Motor neuron (in vitro differentiated cells): ENCODE results near the gene NCF4. TPM values are rescaled to one million over a fixed set of nuclear protein-coding genes. Genes with fewer than 3 reads are reported as not detected.

Source experiments
- ATAC-seq, 8 experiments: fragments of 200-7000 bp; cut with Tn5 transposase; replicated peaks in 6 of 8; 2 replicates each; pipeline ENCODE4 v1.8.0; 2021; ENCODE audit warnings: mild to moderate bottlenecking in 8 of 8, moderate library complexity in 8 of 8
- H3K27ac ChIP-seq, 2 donors: fragments of 250-450 bp; sonication (Bioruptor Pico); 2 replicates each; pipeline ENCODE4 v1.9.0; 2021; ENCODE audit warnings: antibody characterized with exemption in 2 of 2, mild to moderate bottlenecking in 2 of 2, moderate library complexity in 1 of 2
- H3K4me1 ChIP-seq, 2 donors: fragments of 250-450 bp; sonication (Bioruptor Pico); replicated peaks in 1 of 2; 2 replicates each; pipeline ENCODE4 v1.6.1; 2021; ENCODE audit warnings: antibody characterized with exemption in 2 of 2, mild to moderate bottlenecking in 2 of 2, moderate library complexity in 1 of 2
- H3K4me3 ChIP-seq, 5 donors: fragments of 250-450 bp; sonication (Bioruptor Pico); 2 replicates each; pipeline ENCODE4 v1.9.0; 2021; ENCODE audit warnings: antibody characterized with exemption in 5 of 5, mild to moderate bottlenecking in 5 of 5, moderate library complexity in 4 of 5
- WGBS, 10 experiments: fragments of 450-650 bp; shearing (Covaris generic); methylation state at CpG; one replicate each; pipeline ENCODE4 v1.0.0; 2022; 5-methylcytosine and 5-hydroxymethylcytosine counted together
- in situ Hi-C, 9 experiments: fragments of 400-800 bp; cut with MboI; loops; one replicate each; pipeline ENCODE4 v1.15.0; 2021; ENCODE audit warnings: low sequenced_read_pairs in 9 of 9, low pct_unique_long_range_greater_than_20kb in 2 of 9; ENCODE audit not compliant: unreplicated experiment in 9 of 9
- total RNA-seq, 8 experiments: library from RNA; unstranded; fragments of 300-600 nt; gene quantifications; 2 replicates each; pipeline versions ENCODE4 v1.2.3 to v1.2.4, GENCODE V29; 2022

Gene NCF4
- total RNA-seq, 8 experiments from 2014 or later, result 0.05 to 0.81 (median 0.21) TPM; not detected in 5

DNA sequence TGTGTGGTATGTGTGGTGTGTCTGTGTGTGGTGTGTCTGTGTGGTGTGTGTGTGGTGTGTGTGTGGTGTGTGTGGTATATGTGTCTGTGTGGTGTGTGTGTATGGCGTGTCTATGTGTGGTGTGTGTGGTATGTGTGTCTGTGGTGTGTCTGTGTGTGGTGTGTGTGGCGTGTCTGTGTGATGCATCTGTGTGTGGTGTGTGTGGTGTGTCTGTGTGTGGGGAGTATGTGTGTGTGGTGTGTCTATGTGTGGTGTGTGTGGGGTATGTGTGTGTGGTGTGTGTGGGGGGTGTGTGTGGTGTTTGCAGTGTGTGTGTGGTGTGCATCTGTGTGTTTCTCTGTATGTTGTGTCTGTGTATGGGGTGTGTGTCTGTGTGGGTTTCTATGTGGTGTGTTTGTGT, 36.2 kb upstream of the NCF4 start:
- WGBS, 10 experiments, result 33 to 83% (median 80%) methylated on average over 1 of the region's 2 CpGs; no CpG with 5 or more reads in 7 of the 10 experiments
- no peaks in the 10 kb centered on the region for H3K4me1 ChIP-seq
- in situ Hi-C loops, result no loop called here
- no peak for ATAC-seq
- H3K27ac ChIP-seq, result no peak overlapping the region
- H3K4me3 ChIP-seq, result no peak overlapping the region

DNA sequence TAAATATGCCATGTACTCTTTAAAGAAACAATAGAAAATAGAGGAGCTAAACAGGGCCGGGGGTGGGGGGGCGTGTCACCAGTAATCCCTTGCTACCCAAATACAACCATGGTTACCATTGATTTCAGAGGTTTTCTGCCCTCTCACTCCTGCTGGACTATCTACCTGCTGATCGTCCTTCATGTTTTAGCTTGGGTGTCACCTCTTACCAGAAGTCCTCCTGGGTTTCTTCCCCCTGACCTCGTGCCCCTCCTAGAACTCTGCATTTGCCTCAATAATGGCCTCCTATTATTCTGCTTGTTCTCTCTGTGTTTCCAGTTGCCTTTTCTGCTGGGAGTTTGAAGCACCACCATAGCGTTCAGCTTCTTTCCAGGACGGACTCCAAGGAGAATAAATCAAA, 34.5 kb upstream of the NCF4 start:
- no peak for ATAC-seq
- in situ Hi-C loops, result no loop called here
- no peak overlapping the region for H3K27ac ChIP-seq
- 0 to 88% (median 74%) methylated on average over 1 to 5 of the region's 6 CpGs; no CpG with 5 or more reads in 1 of the 10 experiments for WGBS, 10 experiments
- H3K4me1 ChIP-seq, result no peaks in the 10 kb centered on the region
- H3K4me3 ChIP-seq, result no peak overlapping the region

DNA sequence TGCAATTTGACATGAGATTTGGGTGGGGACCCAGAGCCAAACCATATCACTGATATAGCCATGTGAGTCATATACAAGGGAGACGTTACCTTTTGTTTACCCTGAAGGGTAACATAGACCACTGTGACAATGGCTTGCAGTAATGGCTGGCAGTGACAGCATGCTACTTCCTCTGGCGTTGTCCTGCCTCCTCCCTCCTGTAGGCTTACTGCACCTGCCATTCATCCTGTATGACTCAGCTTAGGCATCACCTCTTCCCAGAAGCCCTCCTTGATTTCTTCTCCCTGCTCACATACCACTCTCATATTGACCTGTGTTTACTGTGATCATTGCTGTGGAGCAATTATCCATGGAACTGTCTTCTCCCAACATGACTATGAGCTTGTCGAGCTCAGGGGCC, 32.0 kb upstream of the NCF4 start:
- ATAC-seq, result no peak
- Histone ChIP-seq H3K4me1 (no peaks in the 10 kb centered on the region), H3K4me3 (no peak overlapping the region), H3K27ac (no peak overlapping the region)
- in situ Hi-C loops, result no loop called here
- WGBS, 10 experiments, result 21 to 80% (median 55%) methylated on average over 1 to 2 of the region's 3 CpGs; no CpG with 5 or more reads in 3 of the 10 experiments

DNA sequence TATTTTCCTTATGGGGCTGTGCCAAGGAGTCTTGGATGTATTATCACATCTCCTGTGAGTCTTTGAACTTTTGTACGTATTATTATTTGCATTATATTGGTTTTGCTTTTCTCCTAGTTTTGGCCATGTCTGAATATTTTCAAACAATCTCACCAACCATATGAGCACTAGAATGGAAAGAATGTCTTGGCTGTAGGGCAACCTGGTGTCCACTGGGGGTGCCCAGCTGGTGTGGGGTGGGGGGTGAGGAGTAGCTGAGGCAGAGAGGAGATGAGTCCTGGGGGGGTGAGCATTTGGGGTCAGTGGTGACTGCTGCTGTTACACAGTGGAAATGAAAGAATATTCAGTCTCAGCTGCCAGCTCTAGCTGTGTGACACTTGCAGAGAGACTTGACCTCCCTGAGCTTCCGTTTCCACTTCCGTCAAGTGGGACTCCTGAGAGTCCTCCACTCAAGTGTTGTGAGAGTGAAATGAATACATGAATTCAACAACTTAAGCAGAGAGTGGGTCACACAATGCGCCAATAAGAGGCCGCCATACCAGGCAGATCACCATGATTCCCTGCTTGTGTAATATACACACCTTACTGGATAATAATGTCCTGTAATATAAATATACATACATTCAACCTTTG, 31.3 kb upstream of the NCF4 start:
- WGBS, 10 experiments, result 43 to 100% (median 86%) methylated on average over 1 to 3 of the region's 5 CpGs; no CpG with 5 or more reads in 2 of the 10 experiments
- no peak overlapping the region for H3K27ac ChIP-seq
- no peak for ATAC-seq
- H3K4me1 ChIP-seq, result no peaks in the 10 kb centered on the region
- H3K4me3 ChIP-seq, result no peak overlapping the region
- in situ Hi-C loops, result no loop called here

DNA sequence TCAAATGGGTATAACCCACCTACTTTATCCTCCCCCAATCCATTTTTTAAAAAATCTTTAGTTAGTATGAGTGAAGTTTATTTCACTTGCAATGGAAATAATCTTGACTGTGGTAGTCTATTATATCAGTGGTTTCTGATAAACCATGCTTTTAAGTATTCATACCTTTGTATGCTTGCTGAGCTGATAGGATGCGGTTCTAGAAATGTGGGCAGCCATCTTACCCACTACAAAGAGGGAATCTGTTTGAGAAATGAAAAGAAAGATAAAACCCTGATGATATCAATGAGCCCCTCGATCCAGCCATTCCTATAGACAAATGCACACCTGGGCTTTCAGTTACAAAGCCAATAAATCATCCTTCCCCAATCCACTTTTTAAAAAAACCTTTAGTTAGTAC, 30.2 kb upstream of the NCF4 start:
- ATAC-seq, result no peak
- no peaks in the 10 kb centered on the region for H3K4me1 ChIP-seq
- 0 to 88% (median 57%) methylated on average over 1 to 2 of the region's 2 CpGs; no CpG with 5 or more reads in 1 of the 10 experiments for WGBS, 10 experiments
- no peak overlapping the region for H3K4me3 ChIP-seq
- in situ Hi-C loops, result no loop called here
- H3K27ac ChIP-seq, result no peak overlapping the region

DNA sequence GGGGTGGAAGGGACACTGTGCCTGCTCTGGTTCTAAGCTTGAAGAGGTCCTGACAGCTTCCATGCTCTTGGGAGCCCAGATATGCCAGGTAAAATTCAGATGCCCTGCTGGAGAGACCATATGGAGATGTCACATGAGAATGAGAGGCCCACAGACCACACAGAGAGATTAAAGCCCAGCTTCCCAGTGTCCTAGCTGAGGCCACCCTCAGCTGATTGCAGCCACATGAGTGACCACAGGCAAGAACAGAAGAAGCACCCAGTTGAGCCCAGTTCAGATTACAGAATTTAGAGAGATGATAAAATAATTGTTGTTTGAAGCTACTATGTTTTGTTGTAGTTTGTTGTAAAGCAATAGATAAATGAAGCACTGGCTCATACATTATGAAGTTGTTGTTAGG, 29.6 kb upstream of the NCF4 start:
- no peak overlapping the region for H3K27ac ChIP-seq
- H3K4me1 ChIP-seq, result no peaks in the 10 kb centered on the region
- in situ Hi-C loops, result no loop called here
- ATAC-seq, result no peak
- H3K4me3 ChIP-seq, result no peak overlapping the region

DNA sequence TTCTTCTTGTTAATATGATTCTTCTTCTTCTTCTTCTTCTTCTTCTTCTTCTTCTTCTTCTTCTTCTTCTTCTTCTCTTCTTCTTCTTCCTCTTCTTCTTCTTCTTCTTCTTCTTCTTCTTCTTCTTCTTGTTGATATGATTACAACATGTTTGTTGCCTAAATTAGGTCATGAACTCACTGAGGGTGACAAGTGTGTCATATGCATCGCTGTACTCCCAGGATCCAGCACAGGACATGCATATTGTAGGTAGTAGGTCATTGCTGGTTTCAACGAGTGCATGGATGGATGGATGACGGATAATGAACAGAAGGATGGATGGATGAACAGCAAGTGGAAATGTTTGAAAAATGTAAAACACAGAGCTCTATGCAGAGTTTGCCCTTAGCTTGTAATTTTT, 29.1 kb upstream of the NCF4 start:
- no peak for ATAC-seq
- no peak overlapping the region for H3K4me3 ChIP-seq
- no peaks in the 10 kb centered on the region for H3K4me1 ChIP-seq
- in situ Hi-C loops, result no loop called here
- no peak overlapping the region for H3K27ac ChIP-seq
- 11 to 100% (median 79%) methylated on average over 1 to 3 of the region's 3 CpGs; no CpG with 5 or more reads in 1 of the 10 experiments for WGBS, 10 experiments

DNA sequence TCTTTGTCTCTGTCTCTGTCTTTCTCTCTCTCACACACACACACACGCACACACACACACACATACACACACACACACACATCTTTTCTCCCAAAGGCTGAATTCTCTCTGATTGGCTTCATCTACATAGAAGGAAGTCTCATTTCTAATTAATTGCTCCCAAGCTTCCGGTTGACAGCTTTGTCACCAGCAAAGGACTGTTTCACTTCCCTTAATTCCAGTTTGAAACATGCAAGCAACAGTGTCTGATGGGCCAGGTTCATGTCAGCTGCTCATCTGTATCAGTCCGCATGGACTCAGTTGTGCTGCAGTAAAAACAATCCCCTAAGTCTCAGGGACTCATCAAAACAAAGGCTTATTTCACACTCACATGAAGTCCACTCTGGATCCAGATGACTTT, 27.7 kb upstream of the NCF4 start:
- Histone ChIP-seq H3K27ac (no peak overlapping the region), H3K4me1 (no peaks in the 10 kb centered on the region), H3K4me3 (no peak overlapping the region)
- no peak for ATAC-seq
- in situ Hi-C loops, result no loop called here
- 39 to 100% (median 80%) methylated on average over 1 to 3 of the region's 3 CpGs; no CpG with 5 or more reads in 3 of the 10 experiments for WGBS, 10 experiments

DNA sequence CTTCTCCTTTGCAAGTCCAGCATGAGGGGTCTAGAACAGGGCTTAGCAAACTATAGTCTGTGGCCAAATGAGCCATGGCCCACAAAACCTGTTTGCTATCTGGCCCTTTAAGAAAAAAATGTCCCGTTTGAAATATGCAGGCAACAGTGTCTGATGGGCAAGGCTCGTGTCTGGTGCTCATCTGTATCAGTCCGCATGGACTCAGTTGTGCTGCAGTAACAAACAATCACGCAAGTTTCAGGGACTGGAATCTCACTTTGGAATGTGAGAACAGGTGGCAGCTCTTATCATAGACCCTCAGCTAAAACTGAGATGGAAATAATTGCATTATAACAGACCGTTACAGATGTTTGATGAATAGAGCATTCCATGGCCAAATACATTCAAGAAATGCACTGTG, 24.9 kb upstream of the NCF4 start:
- in situ Hi-C loops, result no loop called here
- Histone ChIP-seq H3K27ac (no peak overlapping the region), H3K4me3 (no peak overlapping the region), H3K4me1 (no peaks in the 10 kb centered on the region)
- no peak for ATAC-seq
- WGBS, 10 experiments, result 13 to 83% (median 71%) methylated on average over 1 to 5 of the region's 5 CpGs; no CpG with 5 or more reads in 1 of the 10 experiments

DNA sequence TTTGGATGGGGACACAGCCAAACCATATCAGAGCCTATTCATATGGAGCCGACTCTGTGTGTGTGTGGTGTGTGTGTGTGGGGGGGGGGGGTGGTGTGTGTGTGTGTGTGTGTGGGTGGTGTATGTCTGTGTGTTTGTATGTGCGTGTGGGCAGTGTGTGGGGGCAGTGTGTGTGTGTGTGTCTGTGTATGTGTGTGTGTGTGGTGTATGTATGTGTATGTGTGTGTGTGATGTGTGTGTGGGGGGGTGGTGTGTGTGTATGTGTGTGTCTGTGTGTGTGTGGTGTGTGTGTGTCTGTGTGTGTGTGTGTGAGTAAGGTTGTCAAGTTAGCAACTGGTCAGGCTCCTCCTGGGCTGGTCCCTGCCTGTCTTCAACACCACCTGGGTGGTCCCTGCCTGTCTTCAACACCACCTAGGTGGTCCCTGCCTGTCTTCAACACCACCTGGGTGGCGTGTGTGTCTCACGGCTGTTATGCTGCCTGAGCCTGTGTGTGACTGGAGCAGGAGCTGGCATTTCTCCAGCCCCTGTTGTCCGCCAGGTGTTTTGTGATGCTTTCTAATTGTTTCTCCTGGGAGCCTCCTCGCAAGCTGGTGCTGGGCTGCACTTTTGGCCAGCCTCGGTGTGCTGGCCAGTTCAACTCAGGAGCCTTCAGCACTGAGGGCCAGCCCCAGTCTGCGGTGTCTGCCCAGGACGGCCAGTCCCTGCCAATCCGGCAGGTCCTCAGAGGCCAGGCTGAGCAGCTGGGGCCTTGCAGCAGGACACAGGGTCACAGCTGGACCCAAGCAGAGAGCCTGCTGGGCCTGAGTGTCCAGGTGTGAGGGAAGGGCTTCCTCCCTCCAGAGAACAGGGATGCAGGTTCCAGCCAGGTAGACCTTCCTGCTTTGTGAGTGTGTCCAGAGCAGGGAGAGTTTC, 22.4 kb upstream of the NCF4 start:
- 53 to 100% (median 71%) methylated on average over 2 to 3 of the region's 10 CpGs; no CpG with 5 or more reads in 6 of the 10 experiments for WGBS, 10 experiments
- Histone ChIP-seq H3K27ac (no peak overlapping the region), H3K4me3 (no peak overlapping the region), H3K4me1 (no peaks in the 10 kb centered on the region)
- no peak for ATAC-seq
- in situ Hi-C loops, result no loop called here

DNA sequence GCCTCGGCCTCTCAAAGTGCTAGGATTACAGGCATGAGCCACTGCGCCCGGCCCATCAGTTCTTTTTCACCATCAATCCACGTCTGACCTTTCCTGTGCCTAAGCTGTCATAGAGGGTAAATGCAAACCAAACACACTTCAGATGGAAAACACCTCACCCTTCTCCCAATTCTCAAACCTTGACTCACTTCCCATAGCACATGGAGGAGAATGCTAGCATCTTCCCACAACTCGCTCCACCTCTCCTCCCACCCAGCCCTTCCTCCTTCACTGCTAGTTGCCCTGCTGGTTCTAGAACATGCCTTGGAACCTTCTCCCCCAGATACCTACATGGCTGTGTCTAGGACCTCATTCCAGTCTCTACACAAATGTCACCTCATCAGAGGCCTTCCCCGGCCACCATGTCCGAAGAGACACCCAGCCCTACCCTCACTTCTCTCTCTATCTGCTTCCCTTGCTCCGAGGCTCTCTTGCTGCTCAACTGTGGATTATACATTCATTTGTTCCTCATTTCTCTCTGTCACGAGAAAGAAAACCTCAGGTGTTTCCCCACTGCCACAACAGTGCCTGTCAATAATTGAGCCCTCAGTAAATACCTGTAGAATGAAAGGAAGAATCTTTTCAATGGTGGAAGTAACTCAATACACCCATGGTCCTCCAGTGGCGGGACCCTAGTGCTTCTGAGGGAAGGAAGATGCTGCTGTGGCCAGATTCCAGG, 21.3 kb upstream of the NCF4 start:
- H3K4me1 ChIP-seq, result no peaks in the 10 kb centered on the region
- no peak overlapping the region for H3K27ac ChIP-seq
- in situ Hi-C loops, result no loop called here
- H3K4me3 ChIP-seq, result no peak overlapping the region
- no peak for ATAC-seq
- 50 to 82% (median 73%) methylated on average over 2 to 8 of the region's 10 CpGs; no CpG with 5 or more reads in 2 of the 10 experiments for WGBS, 10 experiments

DNA sequence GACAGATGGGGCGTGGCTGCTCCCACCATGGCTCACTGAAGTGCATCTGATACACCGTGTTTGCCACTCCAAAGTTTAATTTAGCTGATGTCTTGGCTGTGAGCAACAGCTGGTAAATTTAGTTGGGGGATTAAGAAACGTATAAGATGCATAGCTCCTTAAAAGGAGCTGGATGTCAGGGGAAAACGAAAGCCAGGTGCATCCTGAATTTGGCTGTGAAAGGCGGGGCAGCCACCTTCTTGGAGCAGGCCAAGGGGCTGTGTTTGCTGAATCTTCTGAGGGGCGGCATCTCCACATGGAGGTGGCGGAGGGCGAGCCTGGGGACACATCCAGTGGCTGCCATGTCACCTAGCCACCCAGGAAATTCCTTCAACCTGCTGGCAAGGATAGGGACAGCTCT, 20.7 kb upstream of the NCF4 start:
- 0 to 82% (median 74%) methylated on average over 1 to 4 of the region's 8 CpGs; no CpG with 5 or more reads in 5 of the 10 experiments for WGBS, 10 experiments

DNA sequence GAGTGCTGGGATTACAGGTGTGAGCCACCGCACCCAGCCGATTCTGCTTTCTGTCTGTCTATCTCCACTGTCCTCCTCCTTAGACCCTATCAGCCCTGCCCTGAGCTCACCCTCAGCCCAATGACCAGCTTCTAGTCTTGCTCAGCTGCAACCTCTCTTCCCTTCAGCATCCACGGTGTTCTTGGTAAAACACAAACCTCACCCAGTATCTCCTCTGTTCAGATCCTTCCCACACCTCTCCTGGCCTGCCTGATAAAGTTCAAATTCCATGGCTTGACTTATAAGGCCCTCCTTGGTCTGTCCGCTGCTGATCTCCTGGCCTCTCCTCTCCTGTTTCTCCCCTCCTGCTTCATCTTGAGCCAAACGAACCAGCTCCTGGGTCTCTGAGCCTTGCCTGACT, 14.5 kb upstream of the NCF4 start:
- in situ Hi-C loops, result no loop called here

More for the DNA sequence above, 20.7 kb upstream of the NCF4 start:
- ATAC-seq, result no peak
- Histone ChIP-seq H3K27ac (no peak overlapping the region), H3K4me3 (no peak overlapping the region), H3K4me1 (no peaks in the 10 kb centered on the region)
- in situ Hi-C loops, result no loop called here

More for the DNA sequence above, 14.5 kb upstream of the NCF4 start:
- Histone ChIP-seq H3K4me1 (peaks cover 0 to 3% of the 10 kb centered on the region in 2 donors), H3K4me3 (no peak overlapping the region), H3K27ac (no peak overlapping the region)
- ATAC-seq, result no peak
- WGBS, 10 experiments, result 40 to 100% (median 73%) methylated on average over 1 to 3 of the region's 5 CpGs; no CpG with 5 or more reads in 4 of the 10 experiments
